Spleen (tissue), 11 donors: ENCODE data around the gene INTS1. TPM values are rescaled to one million over a fixed set of nuclear protein-coding genes. Genes with fewer than 3 reads are reported as not detected.

Experiments used
- DNase-seq: peaks from one replicate; pipeline ENCODE4 v3.0.0-alpha.2; 2020
- H3K27ac ChIP-seq, 8 donors: fragments of 200-600 bp; sonication (generic) in 7 of 8; 1 replicate in 4 of 8; 2 replicates in 4 of 8; pipeline versions ENCODE4 v1.5.0 to v1.8.0; 2016 to 2021; ENCODE audit warnings: inconsistent platforms in 4 of 8, mild to moderate bottlenecking in 4 of 8, moderate library complexity in 1 of 8
- H3K27me3 ChIP-seq, 7 donors: fragments of 200-600 bp; sonication (generic) in 6 of 7; replicated peaks in 1 of 7; 1 replicate in 4 of 7; 2 replicates in 3 of 7; pipeline versions ENCODE4 v1.5.0 to v1.8.0; 2016 to 2021; ENCODE audit warnings: inconsistent platforms in 3 of 7, mild to moderate bottlenecking in 1 of 7
- H3K36me3 ChIP-seq, 6 donors: fragments of 200-600 bp; sonication (generic) in 5 of 6; 1 replicate in 4 of 6; 2 replicates in 2 of 6; pipeline versions ENCODE4 v1.5.0 to v1.8.0; 2016 to 2021; ENCODE audit warnings: inconsistent platforms in 2 of 6
- H3K4me1 ChIP-seq, 6 donors: fragments of 200-600 bp; sonication (generic) in 5 of 6; 1 replicate in 3 of 6; 2 replicates in 3 of 6; pipeline versions ENCODE4 v1.5.0 to v1.8.0; 2016 to 2021; ENCODE audit warnings: inconsistent platforms in 3 of 6
- H3K4me3 ChIP-seq, 8 donors: fragments of 200-600 bp; sonication (generic) in 7 of 8; 1 replicate in 4 of 8; 2 replicates in 4 of 8; pipeline versions ENCODE4 v1.5.0 to v1.8.0; 2016 to 2021; ENCODE audit warnings: inconsistent platforms in 4 of 8, mild to moderate bottlenecking in 4 of 8, moderate library complexity in 2 of 8
- H3K9me3 ChIP-seq, 8 donors: fragments of 200-600 bp; sonication (generic) in 7 of 8; 1 replicate in 4 of 8; 2 replicates in 4 of 8; pipeline versions ENCODE4 v1.5.0 to v1.8.0; 2016 to 2021; ENCODE audit warnings: inconsistent platforms in 4 of 8
- POLR2A ChIP-seq, 3 donors: fragments of 450-650 bp; IDR thresholded peaks; one replicate each; pipeline ENCODE4 v1.5.1; 2017; ENCODE audit warnings: antibody characterized with exemption in 3 of 3, mild to moderate bottlenecking in 1 of 3
- POLR2AphosphoS5 ChIP-seq, 3 donors: sonication (generic); formaldehyde crosslinking; IDR thresholded peaks; one replicate each; pipeline ENCODE4 v1.5.1; 2017; ENCODE audit warnings: antibody characterized with exemption in 3 of 3
- WGBS, 5 donors: extraction: QIAGEN DNeasy Blood & Tissue Kit in 3 of 5; methylation state at CpG; one replicate each; pipeline versions ENCODE4 v1.1.5 to v1.1.7; 2013 to 2018; 5-methylcytosine and 5-hydroxymethylcytosine counted together
- intact Hi-C: fragments of 100-400 bp; cut with DNase I; formaldehyde crosslinking; loops from one replicate; pipeline ENCODE4 v1.15.0; 2023; ENCODE audit warnings: low total_unique reads
- polyA plus RNA-seq, 3 donors: library from polyadenylated mRNA; stranded (reverse); fragments of 200-250 nt; gene quantifications; one replicate each; pipeline ENCODE4 v1.2.1, GENCODE V29; 2013
- total RNA-seq, 7 donors: library from RNA; depleted of rRNA in 3 of 7; stranded (reverse); fragments of >200 nt in 3 of 7; fragmentation: NEBNext Ultra II Directional in 4 of 7; extraction: Animal tissue kit (Norgen Biotek cat#: 25700) in 4 of 7; gene quantifications; one replicate each; pipeline versions ENCODE4 v1.1.0 to v1.2.1, GENCODE V29; 2016 to 2021
- TF ChIP-seq, protein P1 (sequence below), 11 experiments: fragments of 200-600 bp in 7 of 11; fragments of 450-650 bp in 4 of 11; sonication (generic) in 4 of 11; IDR thresholded peaks in 8 of 11; conservative IDR thresholded peaks in 3 of 11; 1 replicate in 7 of 11; 2 replicates in 4 of 11; pipeline versions ENCODE4 v1.4.0 to v1.8.0; 2016 to 2021; ENCODE audit warnings: antibody characterized with exemption in 11 of 11, inconsistent platforms in 4 of 11, mild to moderate bottlenecking in 1 of 11
- donor health status: healthy with polysubstance abuse.
- donor health status: DM: no; HTN: no; CAD: no; lungs with moderate emphysema.
- donor health status: DM: no; HTN: no; CAD: no.
- donor health status: Bipolar disorder and iron deficiency.
- donor health status: healthy.
- donor health status: DM: no; HTN: no; CAD: no.
- donor health status: DM: yes; HTN: yes; CAD: no.

INTS1 gene
- total and polyA plus RNA-seq, 10 donors: 47.3 to 126 (median 79.7) TPM

DNA sequence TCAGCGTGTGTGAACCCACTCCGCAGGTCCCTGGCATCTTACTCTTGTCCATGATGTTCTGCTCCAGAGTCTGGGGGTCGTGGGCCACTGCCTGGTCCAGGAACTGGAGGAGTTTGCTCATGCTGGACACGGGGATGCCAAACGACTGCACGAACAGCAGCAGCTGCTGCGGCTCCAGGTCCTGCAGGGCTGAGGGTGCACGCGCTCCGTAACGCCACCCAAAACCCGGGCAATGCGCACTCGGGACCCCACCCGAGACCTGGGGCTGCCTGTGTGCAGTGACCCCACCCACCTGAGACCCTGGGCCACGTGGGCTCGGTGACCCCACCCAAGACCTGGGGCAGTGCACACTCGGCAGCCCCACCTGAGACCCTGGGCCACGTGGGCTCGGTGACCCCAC lies 22.9 kb downstream of the INTS1 start:
- no peaks in the 10 kb centered on the region for H3K9me3 ChIP-seq
- TF ChIP-seq, protein P1, sequence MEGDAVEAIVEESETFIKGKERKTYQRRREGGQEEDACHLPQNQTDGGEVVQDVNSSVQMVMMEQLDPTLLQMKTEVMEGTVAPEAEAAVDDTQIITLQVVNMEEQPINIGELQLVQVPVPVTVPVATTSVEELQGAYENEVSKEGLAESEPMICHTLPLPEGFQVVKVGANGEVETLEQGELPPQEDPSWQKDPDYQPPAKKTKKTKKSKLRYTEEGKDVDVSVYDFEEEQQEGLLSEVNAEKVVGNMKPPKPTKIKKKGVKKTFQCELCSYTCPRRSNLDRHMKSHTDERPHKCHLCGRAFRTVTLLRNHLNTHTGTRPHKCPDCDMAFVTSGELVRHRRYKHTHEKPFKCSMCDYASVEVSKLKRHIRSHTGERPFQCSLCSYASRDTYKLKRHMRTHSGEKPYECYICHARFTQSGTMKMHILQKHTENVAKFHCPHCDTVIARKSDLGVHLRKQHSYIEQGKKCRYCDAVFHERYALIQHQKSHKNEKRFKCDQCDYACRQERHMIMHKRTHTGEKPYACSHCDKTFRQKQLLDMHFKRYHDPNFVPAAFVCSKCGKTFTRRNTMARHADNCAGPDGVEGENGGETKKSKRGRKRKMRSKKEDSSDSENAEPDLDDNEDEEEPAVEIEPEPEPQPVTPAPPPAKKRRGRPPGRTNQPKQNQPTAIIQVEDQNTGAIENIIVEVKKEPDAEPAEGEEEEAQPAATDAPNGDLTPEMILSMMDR (IDR thresholded peaks at IDR 0.05 in 8 of 11, conservative IDR thresholded peaks at IDR 0.05 in 3 of 11): no peak
- TF ChIP-seq POLR2AphosphoS5 (IDR thresholded peaks at IDR 0.05): no peak
- no peak for TF ChIP-seq POLR2A (IDR thresholded peaks at IDR 0.05)
- 85 to 98% (median 94%) methylated on average over 5 to 20 of the region's 20 CpGs for WGBS, 5 donors
- intact Hi-C loops: no loop called here
- H3K27me3 ChIP-seq: no peaks in the 10 kb centered on the region
- no peak overlapping the region for H3K4me3 ChIP-seq
- DNase-seq: no peak
- H3K27ac ChIP-seq: no peak overlapping the region
- H3K4me1 ChIP-seq: no peaks in the 10 kb centered on the region
- peaks cover 2 to 100% (median 99%) of the 10 kb centered on the region in 6 donors for H3K36me3 ChIP-seq

DNA sequence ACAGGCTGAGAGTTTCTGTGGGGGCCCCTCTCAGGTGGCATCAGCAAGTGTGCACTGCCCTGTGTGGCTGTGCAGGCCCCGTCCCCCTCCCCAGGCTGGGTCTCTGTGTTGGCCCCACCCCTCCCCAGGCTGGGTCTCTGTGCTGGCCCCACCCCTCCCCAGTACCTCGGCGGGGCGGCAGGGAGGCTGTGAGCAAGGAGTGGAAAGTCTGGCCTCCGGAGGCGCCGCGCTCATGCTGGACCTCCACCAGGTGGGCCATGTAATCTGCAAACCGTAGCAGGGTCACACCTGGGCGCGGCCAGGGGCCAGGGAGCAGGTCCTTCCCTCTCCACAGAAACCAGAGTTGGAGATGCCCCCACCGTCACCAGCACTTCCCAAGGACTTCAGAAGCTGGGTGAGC lies 23.5 kb downstream of the INTS1 start:
- intact Hi-C loops: no loop called here
- no peaks in the 10 kb centered on the region for H3K27me3 ChIP-seq
- H3K4me1 ChIP-seq: no peaks in the 10 kb centered on the region
- no peak overlapping the region for H3K27ac ChIP-seq
- no peaks in the 10 kb centered on the region for H3K9me3 ChIP-seq
- H3K4me3 ChIP-seq: no peak overlapping the region
- TF ChIP-seq POLR2AphosphoS5 (IDR thresholded peaks at IDR 0.05): no peak
- TF ChIP-seq, protein P1 (IDR thresholded peaks at IDR 0.05 in 8 of 11, conservative IDR thresholded peaks at IDR 0.05 in 3 of 11): no peak
- no peak for TF ChIP-seq POLR2A (IDR thresholded peaks at IDR 0.05)
- no peak for DNase-seq
- WGBS, 5 donors: 88 to 95% (median 90%) methylated on average over 4 to 12 of the region's 12 CpGs
- peaks cover 2 to 100% (median 99%) of the 10 kb centered on the region in 6 donors for H3K36me3 ChIP-seq

DNA sequence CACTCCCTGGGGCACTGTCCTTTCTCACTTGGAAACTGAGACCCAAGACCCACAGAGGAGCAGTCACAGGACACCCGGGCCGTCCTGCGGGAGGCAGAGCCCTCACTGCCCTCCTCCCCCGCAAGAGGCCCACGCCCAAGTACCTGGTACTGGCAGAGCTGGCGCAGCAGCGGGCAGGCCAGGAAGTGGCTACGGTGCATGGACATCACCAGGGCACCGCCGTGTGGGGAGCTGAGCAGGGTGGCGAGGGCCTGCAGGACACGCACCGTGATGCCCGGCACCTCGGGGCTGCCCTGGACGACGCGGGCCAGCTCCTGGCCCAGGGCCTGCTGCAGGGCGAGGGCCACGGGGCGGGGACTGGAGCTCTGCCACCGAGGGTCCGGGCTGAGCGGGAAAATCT lies 24.9 kb downstream of the INTS1 start:
- WGBS, 5 donors: 76 to 94% (median 91%) methylated on average over 18 to 24 of the region's 24 CpGs

DNA sequence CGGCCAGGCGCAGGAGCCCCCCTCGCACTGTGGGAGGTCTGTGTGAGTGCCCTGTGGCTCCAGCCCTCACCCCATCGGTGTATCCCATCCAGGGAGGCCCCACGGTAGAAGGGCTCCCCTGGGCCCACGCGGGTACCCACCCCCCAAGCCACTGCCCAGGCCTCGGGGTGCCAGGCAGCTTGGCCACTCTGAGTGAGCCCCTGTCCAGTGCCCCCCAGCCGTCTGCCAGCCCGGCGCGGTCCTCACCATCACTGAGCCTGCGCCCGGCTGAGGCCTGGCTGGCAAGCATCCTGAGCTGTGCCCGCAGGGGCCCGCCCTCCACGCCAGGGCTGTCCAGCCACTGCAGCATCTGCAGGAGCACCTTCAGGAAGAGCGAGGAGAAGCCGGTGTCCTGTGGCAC lies 25.7 kb downstream of the INTS1 start:
- Histone ChIP-seq H3K4me1 (peaks cover 6 to 14% (median 11%) of the 10 kb centered on the region in 6 donors), H3K4me3 (no peak overlapping the region), H3K27ac (no peak overlapping the region), H3K9me3 (no peaks in the 10 kb centered on the region), H3K27me3 (no peaks in the 10 kb centered on the region), H3K36me3 (peaks cover 2 to 100% (median 98%) of the 10 kb centered on the region in 6 donors)
- WGBS, 5 donors: 86 to 96% (median 93%) methylated on average over 3 to 19 of the region's 19 CpGs
- TF ChIP-seq, protein P1 (IDR thresholded peaks at IDR 0.05 in 8 of 11, conservative IDR thresholded peaks at IDR 0.05 in 3 of 11): no peak
- TF ChIP-seq POLR2A (IDR thresholded peaks at IDR 0.05) (no peak), POLR2AphosphoS5 (IDR thresholded peaks at IDR 0.05) (no peak)
- no peak for DNase-seq
- intact Hi-C loops: no loop called here

More for the DNA sequence above, 24.9 kb downstream of the INTS1 start:
- Histone ChIP-seq H3K4me1 (peaks cover 0 to 7% (median 4%) of the 10 kb centered on the region in 6 donors), H3K36me3 (peaks cover 2 to 100% (median 99%) of the 10 kb centered on the region in 6 donors), H3K9me3 (no peaks in the 10 kb centered on the region), H3K4me3 (no peak overlapping the region), H3K27me3 (no peaks in the 10 kb centered on the region), H3K27ac (no peak overlapping the region)
- intact Hi-C loops: no loop called here
- TF ChIP-seq POLR2A (IDR thresholded peaks at IDR 0.05) (no peak), POLR2AphosphoS5 (IDR thresholded peaks at IDR 0.05) (peak in 1 of 3 donors; percentile 37)
- TF ChIP-seq, protein P1 (IDR thresholded peaks at IDR 0.05 in 8 of 11, conservative IDR thresholded peaks at IDR 0.05 in 3 of 11): no peak
- no peak for DNase-seq
